GM19438 (cell line): ENCODE results near the gene SGPL1.
A peak's percentile ranks its signal among the peaks of the same experiment; 100 is the strongest.

ENCODE experiments used
- ATAC-seq: cut with Tn5 transposase; IDR thresholded peaks from one replicate; pipeline ENCODE4 v1.9.1; 2021; ENCODE audit warnings: low read depth; ENCODE audit not compliant: unreplicated experiment

The SGPL1 gene

DNA sequence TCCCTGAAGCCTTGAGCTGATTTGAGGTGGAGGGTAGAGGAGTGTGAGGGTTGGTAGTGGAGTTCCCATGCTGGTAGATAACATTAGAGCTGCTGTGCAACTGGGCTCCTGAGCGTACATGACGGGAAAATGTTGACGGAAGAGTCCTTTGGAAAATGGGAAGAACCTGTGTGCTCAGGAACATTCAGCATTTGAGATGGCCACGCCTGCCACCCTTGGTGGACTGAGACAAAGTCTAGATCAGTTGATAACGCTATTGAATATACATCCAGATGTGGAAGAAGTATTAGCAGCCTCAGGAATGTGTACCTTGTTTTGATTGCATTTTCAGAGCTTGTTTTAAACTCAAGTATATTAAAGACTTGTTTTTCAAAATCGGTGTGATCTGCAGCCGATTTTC, 56.5 kb downstream of the SGPL1 start:
- ATAC-seq: no peak

DNA sequence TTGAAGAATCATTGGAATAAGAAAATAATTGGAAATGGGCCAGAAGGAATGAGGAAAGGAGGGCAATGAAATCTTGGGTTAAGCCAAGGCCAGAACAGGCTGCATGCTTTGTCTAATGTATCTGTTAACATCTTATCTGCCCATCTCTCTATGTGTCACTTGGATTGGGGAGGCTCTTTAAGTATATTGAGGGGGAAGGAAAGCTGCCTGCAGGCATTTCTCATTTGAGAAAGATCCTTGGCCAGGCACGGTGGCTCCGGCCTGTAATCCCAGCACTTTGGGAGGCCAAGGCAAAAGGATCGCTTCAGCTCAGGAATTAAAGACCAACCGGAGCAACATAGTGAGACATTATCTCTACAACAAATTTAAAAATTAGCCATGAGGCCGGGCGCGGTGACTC, 58.3 kb downstream of the SGPL1 start:
- ATAC-seq: no peak

DNA sequence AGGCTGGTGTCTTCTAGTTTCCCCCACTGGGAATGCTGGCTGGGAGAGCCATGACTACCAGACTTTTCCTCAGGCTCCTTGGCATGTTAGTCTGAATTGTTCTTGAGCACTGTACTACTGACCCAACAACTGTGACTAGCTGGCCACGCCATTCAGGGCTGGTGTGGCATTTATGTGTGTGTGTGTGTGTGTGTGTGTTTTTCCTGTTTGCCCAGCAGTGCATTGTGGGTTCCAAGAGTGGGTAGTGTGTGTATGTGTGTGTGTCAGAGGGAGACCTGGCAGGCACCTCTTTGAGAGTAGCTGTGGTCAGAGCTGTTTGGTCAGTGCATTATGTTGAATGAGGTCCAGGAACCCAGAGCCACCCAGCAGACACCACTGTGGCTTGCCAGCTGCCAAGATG, 63.5 kb downstream of the SGPL1 start:
- no peak for ATAC-seq

DNA sequence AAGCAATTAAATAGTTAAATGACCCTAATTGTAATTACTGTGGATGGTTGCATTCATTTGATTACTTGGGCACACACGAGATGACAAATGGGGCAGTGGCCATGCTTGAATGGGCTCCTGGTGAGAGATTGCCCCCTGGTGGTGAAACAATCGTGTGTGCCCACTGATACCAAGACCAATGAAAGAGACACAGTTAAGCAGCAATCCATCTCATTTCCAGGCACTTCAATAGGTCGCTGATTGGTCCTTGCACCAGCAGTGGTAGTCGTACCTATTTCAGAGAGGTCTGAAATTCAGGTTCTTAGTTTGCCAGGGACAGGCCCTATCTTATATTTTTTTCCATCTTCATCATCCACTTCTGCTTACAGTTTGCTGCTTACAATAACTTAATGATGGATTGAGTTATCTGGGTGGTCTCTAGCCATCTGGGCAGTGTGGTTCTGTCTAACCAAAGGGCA, 64.4 kb downstream of the SGPL1 start:
- ATAC-seq: no peak

DNA sequence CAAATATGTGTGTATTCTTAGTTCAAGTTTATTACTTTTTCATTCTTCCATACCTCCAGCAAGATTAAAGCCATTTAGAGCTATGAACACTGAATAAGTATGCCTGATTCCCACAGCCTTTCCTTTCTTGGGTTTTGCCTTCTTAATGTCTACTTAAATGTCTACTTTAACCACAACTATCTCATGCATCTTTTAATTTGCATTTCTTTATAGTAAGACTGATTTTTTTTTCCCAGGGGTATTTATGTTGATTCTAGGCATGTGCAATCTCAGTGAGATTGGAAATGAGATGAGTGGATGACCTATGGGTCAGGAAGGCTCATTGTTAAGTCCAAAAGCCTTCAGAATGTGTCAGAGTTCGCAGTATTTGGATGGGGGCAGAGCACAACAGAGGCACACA, 69.0 kb downstream of the SGPL1 start:
- no peak for ATAC-seq

DNA sequence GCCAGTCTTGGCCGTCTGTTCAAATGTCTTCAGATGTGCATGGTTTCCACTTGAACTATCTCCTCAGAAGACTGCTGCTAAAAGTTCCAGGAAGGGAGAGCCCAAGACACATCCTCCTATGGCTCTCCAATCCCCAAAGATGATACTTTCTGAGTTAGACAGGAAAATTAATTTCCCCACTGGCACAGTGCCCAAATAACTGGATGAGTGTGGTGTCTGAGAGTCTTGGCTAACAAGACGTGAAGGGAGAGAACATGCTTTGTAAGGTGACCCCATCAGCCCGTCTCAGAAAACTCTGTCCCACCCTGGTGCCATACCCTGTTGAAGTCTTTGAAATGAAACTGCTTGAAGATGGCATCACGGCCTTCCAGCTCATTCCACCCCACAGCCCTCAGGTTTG, 69.7 kb downstream of the SGPL1 start:
- ATAC-seq: no peak

DNA sequence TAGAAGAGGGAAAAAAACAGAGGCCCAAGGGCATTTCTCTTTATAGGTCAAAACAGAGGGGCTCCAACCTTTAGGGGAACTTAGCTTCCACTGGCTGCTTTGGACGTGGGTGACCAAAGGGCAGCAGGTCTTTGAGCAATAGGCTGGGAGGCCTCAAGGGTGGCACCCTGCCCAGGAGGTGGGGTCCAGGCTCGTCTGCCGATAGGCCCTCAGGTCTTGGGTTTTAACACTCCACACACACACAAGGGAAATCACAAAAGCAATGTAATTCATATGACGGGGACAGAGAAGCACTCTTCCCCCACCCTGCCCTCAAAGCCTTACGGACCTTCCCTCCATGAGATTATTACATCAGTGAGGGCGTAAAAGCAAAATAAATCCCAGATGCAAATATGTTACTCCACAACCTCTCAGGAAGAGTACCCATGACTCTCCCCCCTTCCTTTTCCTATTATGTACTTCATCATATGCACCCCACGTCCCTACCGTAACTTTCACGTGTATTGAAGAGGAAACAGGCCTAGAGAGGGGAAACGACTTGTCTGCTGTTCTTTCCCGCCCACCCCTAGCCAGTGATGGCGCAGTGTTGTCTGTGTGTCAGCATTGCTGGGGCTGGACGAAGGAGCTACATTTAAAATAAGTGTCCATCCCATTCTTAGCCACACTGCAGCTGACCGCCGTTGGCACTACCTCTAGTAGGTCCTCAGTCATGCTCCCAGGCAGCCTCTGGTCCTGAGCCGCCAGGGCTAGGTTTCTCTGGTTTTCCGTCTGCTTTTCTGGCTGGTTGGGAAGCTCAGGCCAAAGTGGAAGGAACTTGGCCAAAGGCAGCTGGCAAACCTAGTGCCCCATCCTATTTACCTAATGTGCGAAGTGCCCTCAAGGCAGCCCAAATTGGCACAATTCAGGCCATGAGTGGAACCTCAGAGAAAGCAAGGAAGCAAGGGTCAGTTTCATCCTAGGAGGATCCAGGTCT, 70.5 kb downstream of the SGPL1 start:
- ATAC-seq: no peak

DNA sequence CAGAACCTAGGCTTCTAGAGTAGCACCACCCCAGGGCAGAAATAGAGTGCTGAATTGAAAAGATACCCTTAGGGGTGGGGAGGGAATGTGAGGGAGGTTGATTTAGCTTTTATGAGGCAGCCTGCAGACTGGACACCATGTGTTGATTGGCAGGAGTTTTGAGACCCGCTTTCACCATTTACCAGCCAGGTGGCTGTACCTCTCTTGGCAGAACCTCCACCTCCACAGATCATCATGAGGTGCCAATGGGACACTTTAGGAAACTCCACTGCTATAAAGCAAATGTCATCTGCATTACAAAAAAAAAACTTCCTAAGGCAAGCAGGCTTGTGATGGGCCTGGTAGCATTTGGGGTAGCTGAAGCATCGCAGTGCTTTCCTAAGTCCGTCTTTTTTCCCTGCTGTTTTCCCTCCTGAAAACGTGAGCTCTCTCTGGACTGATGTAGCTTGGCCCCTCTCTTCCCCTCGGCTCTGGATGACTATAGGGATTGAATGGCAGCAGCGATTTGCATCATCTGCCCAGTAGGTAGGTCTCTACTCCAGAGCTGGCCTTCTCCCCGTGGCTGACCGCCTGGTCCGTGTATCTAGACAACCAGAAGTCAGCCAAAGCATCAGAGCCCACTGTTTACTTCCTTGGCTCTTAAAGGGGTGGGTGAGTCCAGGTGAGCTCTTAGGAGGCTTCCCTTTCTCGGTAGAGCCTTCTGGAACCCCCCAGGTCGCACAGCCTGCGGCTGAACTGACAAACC, 71.3 kb downstream of the SGPL1 start:
- no peak for ATAC-seq

DNA sequence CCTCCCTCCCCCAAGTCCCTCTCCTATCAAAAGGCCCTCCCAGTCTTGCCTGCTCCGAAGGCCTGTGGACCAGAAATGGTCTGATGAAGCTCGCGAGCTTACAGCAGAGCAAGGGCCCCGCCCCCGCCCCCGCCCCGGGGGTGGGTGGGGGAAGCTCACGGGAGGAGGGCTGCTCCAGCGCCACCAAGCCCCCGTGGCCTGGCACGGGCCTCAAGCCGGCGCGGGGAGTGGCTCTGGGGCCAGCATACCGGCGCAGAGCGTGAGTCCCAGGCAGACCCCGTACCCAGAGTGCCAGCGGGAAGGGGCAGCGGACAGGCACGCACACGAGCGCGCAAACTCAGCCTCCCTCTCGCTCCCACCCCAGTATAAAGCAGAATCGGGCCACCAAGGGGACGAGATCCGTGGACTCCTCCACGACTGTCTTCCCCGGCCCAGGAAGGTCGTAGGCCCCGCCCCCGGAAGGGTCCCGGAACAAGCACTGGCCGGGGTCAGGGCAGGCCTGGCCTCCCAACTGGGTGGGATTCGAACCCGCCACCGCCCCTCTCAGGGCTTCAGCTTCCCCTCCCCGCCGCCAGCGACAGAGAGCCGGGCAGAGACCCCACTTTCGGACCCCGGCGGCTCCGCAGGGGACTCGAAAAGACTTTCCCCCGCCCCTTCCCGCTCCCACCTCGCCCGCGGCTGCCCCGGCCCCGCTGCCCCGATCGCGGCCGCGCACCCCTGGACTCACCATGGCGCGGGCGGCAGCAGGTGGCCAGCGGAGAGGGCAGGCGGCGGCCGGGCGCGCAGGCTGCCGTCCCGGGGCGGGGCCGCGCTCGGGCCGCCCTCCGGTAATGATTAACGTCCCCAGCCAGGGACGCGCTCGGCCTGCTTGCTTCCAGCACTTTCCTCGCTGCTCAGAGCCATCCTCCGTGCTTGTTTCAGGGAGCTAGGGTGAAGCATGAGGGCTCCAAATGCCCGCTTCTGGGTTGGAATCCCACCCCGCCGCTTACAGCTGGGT, 72.4 kb downstream of the SGPL1 start, which contains the start of gene PCBD1:
Gene PCBD1 (minus strand): TSS at position 762 of the 997 bp plus-strand sequence. CDS start 32 bp downstream, at position 730.
- peak; percentile 88 for ATAC-seq

DNA sequence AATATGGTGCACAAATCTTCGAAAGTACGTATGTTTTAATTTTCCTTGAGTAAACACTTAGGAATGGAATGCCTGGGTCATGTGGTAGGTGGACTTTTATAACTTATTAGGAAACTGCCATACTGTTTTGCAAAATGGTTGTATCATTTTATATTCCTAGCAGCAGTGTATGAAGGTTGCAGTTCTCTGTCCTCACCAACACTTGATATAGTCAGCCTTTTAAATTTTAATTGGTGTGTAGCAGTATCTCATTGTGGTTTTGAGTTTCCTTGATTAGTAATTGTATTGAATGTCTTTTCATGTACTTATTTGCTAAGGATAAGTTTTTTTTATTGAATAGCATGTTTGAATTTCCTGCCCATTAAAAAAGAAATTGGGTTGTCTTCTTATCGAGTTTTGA, 73.5 kb downstream of the SGPL1 start:
- ATAC-seq: no peak

DNA sequence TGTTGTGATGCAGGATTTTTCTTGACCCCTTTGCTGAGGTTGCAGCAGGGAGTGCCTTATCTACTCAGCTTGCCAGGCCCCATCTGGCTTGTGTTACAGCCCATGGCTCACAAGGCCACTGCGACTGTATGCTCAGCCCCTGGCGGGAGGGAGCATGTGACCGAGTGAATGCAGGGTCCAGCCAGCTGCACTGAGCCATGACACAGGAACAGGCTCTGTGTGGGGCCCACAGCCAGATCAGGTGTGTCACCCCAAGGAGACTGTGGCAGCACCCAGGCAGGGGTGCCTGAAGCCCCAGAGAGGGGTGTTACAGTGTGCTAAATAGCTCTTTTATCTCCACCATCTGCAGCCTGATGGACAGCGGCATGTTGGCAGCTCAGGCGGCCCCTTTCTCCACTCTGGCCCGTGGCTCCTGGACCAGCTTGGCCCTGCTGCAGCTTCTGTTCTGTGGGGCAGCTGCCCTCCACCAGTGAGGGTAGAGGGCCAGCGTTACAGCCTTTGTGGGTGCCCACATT, 75.2 kb downstream of the SGPL1 start:
- no peak for ATAC-seq

DNA sequence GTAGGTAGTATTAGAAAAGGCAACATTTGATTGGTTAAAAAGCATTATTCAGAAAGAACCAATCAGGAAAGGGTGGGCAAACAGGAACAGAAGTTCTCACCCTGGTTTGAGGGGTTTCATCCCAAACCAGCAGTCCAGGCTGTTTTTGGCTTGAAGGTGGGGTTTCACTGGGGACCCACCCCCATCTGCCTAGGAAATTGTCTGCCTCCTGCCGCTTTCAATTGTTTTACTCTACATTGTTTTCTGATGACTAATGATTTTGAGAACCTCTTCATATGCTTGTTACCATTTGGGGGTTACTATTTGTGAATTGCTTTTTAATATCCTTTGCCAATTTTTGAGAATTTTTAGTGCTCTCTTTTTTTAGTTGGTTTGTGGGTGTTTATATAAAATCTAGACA, 75.9 kb downstream of the SGPL1 start:
- ATAC-seq: no peak

DNA sequence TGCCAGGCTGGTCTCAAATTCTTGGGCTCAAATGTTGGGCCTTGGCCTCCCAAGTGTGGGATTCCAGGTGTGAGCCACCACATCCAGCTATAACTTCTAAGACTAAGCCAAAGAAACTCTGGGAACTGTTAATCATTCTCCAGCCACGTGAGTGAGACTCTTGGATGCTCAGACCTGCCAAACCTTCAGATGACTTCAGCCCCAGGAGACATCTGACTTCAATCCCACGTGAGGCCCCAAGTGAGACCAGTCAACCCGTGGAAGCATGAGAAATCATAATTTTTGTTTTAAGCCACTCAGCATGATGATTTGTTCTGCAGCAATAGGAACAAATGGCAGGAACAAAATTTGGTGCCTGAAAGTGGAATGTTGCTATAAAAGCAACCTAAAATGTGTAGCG, 76.9 kb downstream of the SGPL1 start:
- no peak for ATAC-seq

DNA sequence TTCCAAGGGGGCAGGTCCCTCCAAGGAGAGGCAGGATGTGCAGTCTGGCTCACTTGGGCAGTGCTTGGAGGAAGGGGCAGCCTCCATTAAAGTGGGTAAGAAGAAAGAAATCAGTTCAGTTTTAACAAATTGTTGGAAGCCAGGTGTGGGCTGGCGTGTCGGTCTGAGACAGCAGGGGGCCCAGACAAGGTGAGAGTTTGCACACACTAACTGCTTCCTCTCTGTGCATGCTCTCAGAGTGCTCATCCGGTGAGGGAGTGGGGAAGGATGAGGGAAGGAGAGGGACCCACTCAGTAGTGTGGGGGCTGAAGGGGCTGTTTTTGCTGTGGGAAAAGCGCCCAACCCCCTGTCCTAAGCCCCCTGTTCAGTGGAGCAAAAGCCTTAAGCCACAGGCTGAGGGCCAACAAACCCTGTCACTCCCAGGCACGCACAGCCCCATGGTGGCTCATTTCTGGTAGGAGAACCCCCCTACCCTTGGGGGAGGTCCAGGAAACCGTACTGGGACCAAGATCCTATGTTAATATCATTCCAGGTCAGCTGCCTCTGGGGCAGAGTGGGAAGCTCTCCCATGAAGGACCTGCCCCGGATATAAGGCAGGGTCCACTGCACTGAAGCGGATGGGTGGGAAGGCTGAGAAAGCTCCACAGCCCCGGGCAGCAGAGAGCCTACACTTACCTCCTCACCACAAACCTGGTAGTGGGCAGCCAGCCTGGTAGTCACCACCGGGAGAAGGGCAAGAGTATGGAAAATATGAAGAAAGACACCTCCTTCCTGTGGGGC, 77.7 kb downstream of the SGPL1 start:
- ATAC-seq: no peak

DNA sequence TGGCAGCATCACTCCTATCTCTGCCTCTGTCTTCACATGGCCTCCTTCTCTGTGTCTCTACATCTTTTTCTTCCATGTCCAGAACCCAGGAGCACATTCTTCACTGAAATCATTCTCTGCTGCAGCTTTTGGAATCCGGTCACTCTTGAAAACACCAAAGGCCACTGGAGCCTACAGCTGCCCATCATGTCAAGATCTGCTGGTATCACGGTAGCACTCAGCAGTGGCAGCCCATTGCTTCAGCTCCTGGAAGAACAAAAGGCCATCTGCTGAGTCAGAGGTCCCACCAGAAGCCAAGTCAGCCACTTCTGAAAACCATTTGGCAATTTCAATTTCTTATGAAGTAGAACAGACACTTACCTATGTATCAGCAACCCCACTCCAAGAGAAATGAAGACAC, 78.7 kb downstream of the SGPL1 start:
- ATAC-seq: no peak

DNA sequence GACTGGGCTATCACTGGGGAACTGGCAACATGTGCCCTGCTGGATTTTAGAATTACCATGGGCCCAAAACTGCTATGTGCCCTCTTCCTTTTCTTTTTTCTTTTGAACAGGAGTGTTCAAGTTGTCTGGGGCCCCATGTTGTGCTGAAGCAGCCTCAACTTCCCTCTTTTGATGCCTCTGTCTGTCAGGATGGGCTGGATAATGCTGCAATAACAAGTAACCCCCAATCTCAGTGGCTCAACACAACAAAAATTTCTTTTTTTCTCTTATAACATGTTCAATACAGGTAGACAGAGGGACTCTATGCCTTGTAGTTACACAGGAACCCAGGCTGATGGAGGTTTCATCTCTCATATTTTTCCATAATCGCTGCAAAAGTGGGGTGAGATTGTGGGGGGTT, 80.8 kb downstream of the SGPL1 start:
- ATAC-seq: no peak

DNA sequence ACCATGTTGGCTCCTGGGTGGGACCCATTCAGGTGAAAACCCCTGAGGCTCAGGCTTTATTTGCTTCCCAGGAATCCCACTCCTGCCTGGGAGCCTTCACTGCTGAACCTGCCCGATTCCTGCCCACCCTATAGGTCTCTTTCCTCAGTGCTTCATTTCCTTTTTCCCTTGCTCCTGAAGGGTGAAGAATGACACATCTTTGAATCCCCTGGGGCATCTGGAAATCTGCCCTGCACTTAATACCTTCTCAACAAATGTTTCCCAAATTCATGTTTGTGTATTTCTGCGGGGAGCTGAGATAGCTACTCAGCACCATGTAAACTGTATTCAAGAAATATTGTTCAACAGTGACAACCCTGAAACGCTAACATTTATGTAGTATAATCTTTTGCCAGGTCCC, 82.9 kb downstream of the SGPL1 start:
- ATAC-seq: no peak

DNA sequence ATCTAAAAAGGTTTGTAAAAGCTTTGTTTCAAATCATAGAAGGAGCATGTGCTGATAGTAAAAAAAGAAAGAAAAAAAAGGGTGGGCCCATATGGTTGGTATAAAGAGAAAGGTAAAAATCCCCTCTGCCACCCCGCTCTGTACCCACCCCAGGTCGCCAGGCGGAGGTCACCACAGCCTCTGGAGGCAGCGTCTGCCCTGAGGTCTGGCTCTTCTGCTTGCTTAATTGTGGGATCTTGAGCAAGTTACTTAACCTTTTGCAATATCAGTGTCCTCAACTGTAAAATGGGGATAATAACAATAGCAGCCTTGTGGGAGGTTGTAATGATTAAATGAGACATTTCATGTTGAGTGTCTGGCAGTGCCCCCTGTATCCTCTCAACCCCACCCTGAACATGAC, 83.3 kb downstream of the SGPL1 start:
- no peak for ATAC-seq

DNA sequence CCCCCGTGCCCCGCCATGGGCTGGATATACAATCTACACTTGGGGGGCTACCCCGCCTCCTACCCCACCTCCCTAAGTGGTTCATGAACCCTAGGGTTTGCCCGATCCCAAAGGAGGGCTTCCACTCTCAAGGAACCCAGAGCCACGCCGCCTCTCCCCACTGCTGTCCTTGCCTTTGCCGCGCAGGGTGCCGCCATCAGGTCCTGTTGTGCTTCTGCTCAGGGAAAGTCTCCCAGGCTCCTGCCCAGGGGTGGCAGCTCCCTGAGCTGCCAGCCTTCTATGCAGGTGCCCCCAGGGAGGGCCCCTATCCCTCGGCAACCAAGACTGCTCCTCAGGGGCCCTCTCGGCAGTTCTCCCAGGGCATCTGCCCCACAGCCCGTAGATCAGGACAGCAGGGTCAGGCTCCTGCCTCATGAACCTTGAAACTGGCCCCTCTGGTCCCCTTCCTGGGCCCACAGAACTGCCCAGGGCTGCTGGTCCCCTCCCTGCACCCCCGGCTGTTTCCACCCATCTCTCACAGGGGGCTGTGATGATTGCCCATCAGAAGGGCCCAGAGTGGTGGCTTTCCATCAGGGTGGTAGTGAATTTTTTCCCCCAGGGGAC, 85.6 kb downstream of the SGPL1 start:
- no peak for ATAC-seq
